Activated CD8-positive, alpha-beta memory T cell treated with anti-CD3 and anti-CD28 coated beads, Interleukin-2, amount 50 U/mL, for 48 hours (primary cell): ENCODE data around the gene SH3PXD2A.

Experiments
- DNase-seq: peaks from one replicate; pipeline ENCODE4 v3.0.0-alpha.2; 2020

Gene SH3PXD2A

DNA sequence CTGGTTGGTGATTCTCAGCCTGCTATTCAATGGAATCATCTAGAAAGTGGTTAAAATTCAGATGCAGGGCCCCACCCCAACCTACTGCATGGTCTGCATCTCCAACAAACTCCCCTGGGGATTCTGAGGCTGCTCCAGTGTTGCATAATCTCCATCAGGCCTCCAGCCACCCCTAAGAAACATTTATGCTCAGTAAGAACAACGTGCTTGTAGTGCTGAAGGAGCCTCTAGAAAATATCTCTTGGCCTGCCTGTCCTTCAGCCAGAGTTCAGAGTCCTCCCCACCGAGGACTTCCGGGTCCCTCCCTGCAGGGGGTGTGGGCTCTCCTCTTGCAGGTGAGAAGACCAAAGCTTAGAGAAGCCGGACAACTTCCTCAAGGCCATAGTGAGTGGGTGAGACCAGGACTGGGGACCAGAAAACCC is 159.8 kb downstream of the SH3PXD2A start:
- DNase-seq: no peak

DNA sequence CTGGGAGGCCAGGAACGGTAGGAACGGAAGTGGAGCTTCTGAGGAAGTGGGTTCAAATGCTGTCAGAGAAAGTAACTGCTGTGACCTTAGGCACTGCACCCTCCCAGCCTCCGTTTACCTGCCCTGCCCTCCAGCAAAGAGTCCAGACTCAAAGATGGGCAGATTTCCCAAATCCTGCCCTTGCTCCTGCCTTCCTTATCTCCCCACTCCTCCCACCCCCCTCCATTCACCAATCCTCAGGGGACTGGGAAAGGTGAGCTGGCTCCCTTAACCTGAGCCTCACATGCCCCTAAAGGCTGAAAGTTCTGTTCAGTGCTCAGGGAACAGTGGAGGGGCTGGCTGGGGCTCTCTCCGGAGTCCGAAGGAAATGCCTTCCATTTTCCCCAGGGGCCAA is 161.6 kb downstream of the SH3PXD2A start:
- no peak for DNase-seq

DNA sequence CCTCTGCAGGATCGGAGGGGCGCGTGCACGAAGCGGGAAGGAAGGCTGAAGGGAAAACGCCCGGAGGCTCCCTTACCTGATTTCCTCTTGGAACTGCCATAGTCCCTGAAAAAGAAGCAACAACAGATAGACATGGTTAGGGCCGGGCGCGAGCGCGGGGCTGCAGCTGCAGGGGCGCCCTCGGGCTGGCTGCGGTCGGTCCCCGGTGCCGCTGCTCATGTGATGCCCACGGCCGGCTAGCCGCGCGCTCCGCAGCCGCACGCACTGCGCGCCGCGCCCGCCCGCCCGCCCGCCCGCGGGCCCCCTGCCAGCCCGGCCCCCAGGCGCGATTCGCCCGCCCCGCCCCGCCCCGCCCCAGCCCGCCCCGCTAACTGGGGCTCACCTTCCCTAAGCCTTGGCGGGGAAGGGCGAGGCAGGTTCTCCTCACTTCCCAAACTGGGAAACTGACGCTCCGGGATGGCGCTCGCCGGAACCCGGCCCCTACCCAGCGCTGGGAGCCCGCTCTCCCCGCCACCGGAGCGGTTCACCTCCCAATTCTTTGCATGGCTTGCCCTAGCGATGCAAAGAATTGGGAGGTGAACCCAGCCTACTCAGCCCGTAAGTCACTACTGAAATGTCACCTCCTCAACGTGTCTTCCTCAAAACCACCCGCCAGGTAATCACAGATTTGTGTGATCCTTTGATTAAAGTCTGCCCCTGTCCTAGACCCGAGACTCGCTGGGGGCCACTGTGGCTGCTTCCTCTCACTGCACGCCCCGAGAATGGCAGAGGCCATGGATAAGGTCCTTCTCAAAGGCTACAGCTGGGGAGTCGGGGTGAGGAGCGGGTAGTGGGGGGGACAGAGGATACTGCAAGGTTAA is 162.2 kb downstream of the SH3PXD2A start:
- DNase-seq: peak; percentile 67

DNA sequence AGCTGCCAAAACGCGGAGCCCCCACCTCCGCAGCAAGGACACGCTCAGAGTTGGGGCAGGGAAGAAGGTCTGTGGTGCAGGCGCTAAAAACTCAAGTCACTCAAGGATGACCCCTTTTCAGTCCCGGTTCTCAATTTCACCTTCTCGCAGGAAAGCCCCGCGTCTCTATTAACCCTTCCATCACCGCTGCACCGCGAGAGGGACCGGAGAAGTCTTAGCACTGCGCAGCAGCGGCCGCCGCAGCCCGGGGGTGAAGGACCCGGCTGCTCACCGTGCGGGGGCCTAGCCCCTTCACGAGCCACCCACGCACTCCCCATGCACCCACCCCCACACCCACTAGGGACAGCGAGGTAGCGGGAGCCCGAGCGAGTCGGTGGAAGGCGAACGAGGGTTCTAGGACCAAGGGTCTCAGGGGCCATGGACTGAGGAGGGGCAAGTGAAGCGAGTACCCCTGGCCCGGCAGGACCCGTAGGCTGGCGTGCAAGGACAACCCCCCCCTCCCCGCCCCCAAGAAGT is 162.9 kb downstream of the SH3PXD2A start:
- no peak for DNase-seq

DNA sequence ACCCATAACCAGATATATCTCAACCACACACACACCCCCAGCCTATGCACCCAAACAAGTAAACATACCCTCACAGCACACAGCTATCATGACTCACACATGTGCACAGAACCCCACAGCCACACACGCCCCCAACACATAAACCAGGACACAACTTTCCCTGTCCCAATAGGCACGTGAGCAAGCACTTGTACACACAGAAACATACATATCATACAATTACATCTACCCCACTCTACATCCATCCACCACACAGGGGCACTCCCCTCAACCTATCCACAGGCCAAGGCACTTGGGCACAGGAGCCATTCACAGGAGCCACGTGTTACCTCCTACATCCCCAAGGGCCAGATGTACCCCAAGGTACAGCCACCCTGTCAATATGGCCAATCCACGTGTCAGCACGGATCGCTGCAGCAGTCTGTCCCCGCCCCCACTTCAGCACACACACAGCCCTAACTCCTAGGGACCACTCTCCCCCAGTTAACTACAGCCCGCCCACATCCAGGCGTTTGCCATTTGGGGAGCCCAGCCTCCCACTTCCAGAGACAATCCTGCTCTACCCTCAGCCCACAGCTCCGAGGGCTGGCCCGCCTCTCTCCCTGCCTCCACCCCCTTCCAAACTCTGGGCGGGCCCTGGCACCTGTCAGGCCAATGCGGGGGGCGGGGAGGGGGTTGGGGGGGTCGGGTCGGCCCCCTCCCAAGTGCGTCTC is 163.5 kb downstream of the SH3PXD2A start:
- no peak for DNase-seq

DNA sequence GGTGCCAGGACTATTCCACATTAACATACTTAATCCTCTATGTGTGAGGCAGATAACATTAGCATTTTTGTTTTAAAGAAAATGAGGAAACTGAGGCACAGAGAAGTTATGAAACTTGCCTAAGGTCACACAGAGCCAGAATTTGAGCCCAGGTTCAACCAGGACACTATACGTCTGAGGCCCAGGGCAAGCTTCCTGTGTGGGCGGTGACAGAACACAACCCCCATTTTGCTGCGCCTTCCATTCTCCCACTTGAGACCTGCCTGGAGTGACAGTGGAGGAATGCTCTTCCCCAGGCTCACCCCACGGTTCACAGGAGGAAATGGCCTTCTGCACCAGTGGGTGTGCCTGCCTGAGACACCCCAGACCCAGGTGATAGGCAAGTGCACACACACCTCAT is 164.1 kb downstream of the SH3PXD2A start:
- DNase-seq: no peak

DNA sequence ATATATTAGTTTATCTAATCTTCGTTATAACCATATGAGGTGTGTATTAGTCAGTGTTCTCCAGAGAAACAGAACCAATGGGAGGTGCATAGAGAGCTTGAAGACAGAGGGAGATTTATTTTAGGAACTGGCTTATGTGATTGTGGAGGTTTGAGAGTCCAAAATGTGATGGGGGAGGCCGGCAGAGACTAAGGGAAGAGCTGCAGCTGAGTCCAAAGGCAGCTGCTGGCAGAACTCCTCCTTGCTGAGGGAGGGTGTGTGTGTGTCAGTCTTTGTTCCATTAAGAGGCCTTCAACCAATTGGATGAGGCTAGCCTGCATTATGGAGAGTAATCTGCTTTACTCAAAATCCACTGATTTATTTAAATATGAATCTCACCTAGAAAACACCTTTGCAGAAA is 165.1 kb downstream of the SH3PXD2A start:
- DNase-seq: no peak

DNA sequence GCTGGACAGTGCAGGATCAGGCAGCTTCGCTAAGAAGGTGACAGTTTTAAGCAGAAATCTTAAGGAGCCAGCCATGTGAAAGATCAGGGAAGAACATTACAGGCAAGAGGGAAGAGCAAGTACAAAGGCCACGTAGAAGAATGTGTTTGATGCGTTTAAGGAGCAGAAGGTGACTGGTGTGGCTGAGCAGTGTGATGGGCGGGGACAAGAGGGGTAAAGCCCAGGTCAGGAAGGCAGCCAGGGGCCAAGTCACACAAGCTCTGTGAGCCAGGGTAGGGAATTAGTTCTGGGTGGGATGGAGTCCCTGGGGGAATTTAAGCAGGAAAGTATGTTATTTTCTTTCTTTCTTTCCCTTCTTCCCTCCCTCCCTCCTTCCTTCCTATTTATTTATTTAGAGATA is 166.9 kb downstream of the SH3PXD2A start:
- DNase-seq: no peak

DNA sequence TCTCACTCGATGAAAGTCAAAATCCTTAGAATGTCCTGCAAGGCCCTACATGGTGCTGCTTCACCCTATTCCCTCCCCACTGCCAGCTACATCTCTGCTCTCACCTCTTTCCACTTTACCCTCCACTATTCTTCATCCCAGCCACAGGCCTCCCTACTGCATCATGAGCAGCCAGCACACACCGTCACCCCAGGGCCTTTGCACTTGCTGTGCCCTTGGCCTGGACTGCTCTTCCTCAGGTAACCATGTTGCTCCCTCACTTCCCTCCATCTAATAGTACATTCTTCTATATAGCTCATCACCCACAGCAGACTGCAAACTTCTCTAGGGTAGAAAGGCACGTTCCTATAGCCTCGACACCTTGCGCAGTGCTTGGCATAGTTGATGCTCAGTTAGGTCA is 167.7 kb downstream of the SH3PXD2A start:
- no peak for DNase-seq

DNA sequence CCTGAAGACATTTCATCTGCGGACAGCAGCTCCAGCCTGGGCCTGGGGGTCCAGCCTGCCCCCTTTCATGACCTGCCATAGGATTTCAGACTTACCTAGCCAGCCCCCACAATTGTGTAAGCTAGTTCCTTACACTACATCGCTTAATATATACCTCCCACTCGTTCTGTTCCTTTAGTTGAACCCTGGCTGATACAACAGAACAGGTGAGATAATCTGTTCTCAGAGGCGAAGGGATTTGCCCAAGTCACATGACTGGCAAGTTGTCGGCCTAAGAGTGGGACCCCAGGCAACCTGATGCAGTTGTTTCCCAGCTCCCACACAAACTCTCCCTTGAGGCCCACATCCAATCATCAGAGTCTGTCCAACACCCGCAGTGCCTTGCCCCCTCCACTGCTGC is 168.2 kb downstream of the SH3PXD2A start:
- DNase-seq: no peak

DNA sequence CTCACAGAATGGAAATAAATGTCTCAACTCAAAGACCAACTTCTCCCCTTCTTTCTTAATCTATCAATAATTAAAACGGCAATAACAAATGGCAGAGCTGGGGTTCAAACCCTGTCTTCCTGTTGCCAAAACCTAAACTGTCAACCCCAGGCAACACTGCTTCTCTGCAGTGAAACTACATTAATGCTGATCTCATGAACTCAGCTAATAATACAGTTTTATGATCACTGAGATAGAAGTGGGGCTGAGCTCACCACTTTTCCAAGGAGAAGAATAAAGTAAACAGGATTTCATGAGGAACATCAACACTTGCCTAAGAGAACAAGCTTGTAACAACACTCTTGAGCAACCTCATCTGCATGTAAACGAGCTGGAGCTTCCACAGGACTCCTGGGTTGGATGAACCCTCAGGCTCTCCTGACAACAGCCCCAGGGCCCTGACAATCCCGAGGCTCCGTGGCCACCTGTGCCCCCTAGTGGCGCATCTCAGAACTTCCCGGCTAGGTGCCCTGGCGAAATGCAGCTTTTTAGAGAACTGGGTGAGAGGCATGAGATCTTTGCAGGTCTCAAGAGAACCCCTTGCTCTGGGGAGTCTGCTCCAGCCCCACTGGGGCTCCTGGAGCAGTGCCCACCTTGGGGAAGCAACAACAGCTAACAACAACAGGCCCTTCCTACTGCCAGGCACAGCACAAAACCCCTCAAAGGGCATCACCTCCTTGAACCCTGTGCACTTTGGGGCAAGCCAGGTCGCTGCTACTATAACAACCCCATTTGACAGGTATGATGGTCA is 169.3 kb downstream of the SH3PXD2A start:
- peak; percentile 92 for DNase-seq

DNA sequence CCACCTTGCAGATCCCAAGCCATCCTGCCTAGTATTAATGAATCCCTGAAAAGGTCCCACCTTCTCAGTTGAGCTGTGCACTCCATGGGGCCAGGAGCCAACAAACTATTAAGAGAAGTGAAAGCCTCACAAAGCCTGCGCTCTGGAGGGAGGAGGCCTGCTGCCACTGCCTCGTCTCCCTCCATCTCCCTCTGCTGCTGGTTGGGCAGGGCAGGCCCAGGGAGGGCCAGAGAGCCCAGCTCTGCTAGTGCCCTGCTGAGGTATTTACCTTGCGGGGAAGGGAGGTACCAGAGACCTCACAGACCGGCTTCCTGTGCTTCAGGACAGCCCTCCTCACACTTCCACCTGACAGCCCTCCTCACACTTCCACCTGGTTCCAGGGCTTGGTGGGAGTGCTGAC is 171.5 kb downstream of the SH3PXD2A start:
- DNase-seq: no peak

DNA sequence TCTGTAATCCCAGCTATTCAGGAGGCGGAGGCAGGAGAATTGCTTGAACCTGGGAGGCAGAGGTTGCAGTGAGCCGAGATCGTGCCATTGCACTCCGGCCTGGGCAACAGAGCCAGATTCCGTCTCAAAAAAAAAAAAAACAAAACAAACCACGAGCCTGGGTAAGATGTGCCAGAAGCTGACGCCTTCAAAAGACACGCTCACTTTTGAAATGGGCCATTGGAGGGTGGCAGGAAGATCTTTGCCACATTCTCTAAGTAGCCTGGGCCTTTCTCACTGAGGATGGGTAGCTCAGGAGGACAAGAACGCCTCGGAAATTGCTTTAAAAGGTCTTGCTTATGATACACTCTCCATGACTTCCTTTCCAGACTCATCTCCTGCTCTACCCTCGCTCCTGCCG is 172.7 kb downstream of the SH3PXD2A start:
- DNase-seq: no peak

DNA sequence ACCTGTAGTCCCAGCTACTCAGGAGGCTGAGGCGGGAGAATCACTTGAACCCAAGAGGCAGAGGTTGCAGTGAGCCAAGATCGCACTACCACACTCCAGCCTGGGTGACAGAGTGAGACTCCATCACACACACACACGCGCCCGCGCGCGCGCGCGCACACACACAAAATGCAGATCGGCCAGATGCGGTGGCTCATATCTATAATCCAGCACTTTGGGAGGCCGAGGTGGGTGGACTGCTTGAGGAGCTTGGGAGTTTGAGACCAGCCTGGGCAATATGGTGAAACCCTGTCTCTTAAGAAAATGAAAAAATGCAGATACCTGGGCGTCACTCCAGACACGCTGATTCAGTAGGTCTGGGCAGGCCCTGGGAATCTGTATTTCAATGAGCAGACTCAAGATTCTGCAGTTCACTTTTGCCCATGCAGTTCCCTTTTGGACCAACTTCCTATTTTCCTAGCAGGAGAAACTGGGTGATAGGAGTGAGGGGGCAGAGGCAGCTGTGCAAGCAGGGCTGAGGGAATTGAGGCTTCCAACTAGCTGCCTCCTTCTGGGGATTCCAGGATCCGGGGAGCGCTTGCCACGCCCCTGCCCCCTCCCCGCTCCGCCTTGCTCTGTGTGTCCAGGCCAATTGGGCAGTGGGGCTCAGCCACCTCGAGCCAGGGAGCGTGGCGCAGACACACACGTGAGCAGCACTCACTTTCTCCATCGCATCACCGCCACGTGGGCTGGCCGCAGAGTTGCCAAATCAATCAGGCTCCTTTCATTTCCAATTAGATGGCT is 173.6 kb downstream of the SH3PXD2A start:
- no peak for DNase-seq

DNA sequence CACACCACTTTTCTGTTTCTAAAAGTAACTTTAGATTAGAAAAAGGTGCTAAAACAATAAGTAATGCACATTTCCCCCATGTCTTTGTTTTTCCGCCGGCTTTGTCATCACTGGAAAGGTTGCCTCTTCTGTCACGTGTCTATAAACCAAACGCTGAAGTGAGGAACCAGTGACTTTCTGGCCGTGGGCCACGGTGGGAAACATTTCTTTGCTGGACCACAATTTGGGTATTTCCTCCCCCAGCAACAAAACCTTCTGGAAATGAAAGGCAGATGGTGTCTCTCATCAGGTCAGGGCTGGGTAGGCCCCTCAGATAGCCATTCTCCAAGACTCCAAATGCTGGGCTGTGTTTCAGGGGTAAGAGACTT is 174.5 kb downstream of the SH3PXD2A start:
- no peak for DNase-seq

DNA sequence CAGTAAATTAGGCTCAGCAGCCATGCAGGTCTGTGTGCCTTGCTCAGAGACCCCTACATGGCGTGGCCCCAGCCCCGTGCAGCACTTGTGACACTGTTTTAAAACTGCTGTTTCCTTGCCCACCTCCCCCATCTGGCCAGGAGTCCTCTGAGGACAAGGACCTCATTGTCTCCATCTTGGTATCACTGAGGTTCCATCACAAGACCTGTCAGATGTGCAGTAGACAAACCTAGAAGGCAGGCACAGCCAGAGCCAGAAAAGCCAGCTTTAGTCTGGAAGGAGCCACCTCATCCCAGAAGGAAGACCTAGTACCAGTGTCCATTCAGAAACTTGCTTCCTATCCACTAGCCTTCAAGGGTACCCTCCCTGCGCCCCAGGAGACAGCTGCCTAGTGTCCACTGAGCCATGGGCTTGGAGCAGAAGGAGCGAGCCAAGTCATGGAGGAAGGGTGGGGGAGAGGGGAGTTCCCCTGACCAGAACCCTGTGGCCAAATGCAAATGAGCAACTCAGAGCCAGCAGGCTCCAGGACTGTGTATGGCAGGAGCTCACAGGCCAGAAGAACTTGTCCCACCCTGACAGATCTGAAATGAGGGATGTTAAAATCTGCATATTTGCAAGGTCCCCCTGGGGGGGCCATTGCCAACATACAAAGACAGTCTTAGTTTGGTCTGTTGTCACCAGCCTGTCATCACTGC is 176.1 kb downstream of the SH3PXD2A start:
- no peak for DNase-seq

DNA sequence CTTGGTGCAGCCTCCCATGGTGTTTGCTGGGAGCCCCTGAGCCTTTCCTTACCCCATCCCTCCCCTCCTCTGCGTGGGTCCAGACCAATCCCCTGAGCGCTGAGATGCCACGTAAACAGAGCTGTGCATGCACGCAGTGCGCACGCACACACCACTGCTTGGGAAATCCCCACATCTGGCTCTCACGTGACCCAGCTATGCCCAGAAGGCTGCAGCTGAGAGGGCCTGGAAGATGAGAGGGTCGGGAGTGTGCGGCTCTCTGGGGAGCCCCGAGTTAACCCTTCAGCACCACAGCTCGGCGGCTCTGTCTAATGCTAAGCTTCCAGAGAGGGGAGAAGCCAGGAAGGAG is 177.2 kb downstream of the SH3PXD2A start:
- DNase-seq: peak; percentile 84

DNA sequence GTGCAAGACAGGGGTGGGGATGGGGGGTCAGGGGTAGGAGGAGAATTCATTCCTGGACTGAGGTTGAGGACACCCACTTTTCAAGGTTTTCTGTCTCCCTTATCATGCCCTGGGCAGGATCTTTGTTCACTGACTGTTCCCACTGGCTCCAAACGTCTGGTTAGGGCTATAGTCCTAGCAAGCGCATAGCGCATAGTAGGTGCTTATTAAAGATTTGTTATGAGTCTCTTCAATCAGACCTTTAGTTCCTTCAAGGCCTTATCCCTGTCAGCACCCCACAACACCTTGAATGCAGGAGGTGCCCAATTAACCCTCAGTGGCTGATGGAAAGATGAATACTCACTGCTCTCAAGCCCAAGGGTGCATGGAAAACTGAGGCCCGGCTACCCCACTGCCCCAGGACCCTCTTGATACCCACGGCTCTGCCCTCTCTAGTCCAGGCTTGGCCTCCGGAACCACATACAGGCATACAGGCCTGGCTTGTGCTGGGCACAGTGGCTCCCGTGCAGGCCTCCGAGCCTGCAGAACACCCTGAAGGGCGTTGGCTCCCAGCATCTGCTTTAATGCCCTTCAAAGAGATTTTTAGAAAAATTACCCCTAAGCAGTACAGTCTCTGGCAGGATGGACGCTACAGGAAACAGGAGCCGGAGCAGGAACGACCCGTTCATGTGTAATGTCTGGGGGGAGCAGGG is 177.7 kb downstream of the SH3PXD2A start:
- DNase-seq: no peak

DNA sequence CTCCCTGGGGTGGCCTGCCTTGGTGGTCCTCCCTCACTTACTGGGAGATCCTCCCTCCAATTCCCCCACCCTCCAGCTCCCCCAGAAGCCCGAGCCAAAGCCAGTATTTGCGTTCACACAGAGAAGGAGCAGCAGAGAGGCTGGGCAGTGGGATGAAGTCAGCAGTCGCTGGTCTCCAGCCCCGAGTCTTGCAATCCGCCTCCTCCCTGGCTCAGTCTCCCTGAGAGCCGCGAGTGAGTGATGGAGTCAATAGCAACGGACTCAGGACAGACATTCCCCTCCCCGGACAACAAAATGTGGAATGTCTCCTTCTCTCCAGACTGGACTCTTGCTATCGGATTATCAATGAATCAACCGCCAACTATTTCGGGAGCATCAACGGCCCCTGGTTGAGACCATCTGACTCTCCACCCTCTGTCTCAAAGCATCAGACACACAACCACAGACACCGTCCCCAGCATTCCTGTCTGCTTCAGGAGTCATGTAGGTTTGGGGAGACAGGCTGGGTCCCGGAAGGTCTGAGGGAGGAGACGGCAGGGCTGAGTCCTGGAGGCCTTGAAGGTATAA is 178.4 kb downstream of the SH3PXD2A start:
- no peak for DNase-seq

DNA sequence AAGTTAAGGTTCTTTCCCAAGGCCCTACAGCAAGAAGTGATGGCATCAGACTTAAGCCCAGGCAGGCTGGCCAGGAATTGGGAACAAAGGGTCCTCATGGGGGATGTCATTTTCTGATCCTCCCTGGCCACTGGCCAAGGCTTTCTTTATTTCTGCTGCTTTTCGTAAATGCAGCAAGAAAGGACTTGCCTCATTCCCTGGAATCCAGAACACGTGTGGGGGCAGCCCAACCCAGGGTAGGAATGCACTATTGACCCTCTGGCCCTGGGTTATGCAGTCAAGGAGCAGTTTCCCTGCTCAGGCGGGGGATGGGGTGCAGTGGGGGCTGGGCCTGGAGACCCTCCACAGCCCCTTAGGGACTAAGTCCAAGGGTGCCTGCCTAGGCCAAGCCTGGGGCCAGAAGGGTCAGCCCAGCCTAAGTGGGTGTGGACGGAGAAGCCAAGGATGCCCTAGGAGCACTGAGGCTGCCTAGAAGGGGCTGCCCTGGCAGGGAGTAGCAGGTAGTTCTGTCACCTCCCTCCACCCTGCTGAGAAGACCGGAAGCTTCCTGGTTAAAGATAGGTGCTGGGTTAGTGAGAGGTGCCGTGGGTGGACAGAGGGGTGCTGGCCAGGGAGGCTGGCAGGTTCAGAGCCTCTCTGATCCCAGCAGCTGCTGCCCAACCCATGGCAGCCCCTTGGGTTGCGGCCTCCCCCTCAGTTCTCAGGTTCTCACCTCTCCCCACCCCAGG is 179.2 kb downstream of the SH3PXD2A start:
- no peak for DNase-seq
